Occipital lobe (tissue), 2 donors: ENCODE measurements around the gene ESPL1. TPM values are rescaled to one million over a fixed set of nuclear protein-coding genes. Genes with fewer than 3 reads are reported as not detected.

ENCODE experiments used
- DNase-seq: peaks from one replicate; lab custom pipeline; 2025; lab: John Stamatoyannopoulos, UW
- total RNA-seq: library from RNA; depleted of rRNA; stranded (reverse); fragments of >200 nt; gene quantifications from one replicate; pipeline ENCODE4 v1.2.3, GENCODE V29; 2014

ESPL1 gene
- total RNA-seq, 1 donor from 2014 or later, result 1.7 TPM

DNA sequence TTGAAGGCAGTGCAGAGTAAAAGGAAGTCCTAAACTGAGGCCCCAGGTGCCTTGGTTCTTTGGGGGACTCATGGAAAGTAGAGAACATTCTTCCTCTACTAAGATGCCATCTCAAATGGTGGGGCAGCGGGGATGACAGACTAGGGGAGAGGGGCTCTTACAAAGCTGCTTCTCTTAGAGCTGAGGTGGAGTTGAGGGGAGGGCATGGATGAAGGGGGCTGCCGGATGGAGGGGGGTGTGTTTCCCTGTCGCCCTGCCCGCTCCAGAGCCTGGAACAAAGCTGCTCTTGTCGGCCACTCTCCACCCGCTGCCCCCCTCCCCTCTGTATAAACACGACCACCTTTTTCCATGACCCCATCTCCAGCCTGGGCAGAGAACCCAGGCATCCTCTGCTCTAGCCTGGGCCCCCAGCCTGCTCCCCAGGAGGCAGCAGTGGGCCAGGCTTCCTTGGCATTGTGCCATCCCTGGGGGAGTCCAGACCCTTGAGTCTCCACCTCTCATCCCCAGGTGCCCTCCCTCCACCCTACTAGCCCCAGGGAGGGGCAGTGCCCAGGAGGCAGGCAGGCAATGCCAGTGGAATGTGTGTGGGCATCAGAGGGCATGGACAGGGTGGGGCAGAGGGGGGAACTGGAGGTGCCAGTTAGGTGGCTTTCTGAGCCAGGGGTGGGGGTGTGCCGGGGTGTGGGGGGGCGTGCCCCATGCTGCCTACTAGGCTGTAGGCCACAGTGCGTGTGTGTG, 37.8 kb upstream of the ESPL1 start:
- no peak for DNase-seq

DNA sequence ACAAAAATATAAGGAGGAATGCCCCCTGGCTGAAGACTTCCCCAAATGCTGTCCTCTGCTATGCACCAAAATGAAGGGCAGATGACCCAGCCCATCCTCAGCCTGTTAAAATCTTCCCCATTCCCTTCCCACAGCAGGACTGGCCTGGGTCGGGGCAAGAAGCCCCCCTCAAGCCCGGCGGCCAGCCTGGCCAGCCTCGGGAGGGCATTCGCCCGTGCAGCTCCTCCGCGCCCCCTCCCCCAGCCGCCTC, 36.5 kb upstream of the ESPL1 start:
- no peak for DNase-seq

DNA sequence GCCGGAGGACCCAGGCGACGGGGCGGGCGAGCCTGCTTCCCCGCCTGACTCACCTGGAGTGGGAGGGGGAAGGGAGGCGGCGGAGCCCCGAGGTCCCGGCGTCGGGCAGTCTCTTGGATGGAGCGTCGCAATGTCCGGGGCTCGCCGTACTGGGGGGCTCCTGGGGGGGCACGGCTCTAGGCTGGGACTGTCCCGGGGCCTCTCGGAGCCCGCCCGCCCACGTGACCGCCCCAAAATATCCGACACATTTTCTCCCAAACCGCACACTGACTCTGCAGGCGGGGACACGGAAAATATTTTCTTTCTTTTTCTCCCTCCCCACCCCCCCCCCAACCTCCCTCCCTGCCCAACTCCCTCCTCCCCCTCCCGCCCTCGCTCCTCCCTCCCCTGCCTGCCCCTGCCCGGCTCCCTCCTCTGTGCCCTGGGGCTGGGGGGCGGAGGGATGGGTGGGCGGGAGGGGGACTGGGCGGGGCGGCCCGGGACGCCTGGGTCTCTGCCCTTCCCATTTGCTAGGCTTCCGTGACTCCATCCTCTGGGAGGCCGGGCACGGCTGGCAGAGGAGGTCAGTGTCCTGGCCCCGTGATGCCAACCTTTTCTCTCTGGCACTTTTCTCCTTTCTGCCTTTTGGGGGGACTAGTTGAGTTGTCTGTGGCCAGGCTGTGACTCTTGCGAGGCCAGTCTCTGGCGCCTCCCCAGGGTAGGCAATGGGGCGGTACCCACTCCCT, 36.0 kb upstream of the ESPL1 start, which contains the start of gene RARG:
Gene RARG, minus strand, starts transcription at position 289 of the 725 bp plus-strand sequence. CDS start 4,664 bp downstream, outside the sequence.
- no peak for DNase-seq

DNA sequence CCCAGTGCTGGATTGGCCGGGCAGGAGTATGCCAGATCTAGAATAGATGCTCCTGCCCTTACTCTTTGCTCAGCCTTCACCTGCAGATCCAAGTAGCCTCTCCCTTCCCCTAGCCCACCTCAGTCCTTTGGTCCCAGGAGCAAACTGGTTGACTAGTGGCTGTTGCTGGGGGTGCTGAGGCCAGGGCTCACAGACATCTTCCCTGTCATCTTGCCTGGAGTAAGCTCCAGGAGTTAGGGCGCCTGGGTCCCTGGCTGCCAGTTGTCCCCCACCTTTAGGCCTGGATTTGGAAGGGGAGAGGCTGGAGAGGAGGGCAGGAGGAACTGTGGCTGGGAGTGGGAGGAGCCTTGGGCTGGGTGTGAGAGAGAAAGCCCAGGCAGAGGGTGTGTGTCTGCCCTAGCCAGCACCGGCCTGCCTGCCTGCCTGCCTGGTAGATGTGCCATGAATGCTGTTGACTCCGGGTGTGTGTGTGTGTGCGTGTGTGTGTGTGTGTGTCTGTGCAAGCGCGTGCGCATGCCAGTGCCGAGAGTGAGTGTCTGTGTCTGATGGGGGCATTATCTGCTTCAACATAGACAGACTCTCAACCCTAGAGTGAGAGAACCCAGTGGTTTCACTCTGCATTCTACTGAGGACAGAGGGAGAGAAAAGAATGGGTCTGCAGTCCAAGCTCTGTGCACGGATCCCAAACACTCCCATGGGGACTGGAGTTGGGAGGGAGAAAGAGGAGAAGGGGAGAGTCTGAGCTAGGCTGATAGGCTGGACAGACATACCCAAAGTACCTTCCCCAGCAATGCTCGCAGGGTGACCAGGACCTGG, 35.2 kb upstream of the ESPL1 start:
- peak; percentile 25 for DNase-seq

DNA sequence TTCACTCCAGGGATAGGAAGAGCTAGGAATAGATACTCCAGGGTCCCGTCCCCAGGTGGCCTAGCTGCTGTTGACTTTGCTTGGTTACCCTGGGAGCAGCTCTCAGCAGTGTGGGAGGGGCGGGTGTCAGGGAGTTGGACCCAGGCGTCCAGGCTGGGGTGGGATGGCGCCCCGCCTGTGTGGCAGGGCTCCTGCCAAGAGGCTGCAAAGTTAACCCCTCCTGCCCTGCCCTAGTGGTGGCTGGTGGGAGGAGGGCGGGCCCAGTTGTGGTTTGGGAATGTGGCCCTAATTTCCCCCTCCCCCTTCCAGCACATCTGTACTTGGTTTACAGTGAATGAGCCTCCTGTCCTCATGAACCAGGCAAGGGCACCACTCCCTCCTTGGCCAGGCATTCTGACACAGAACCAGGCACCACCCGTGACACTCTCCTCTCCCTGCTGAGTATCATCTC, 34.4 kb upstream of the ESPL1 start:
- no peak for DNase-seq

DNA sequence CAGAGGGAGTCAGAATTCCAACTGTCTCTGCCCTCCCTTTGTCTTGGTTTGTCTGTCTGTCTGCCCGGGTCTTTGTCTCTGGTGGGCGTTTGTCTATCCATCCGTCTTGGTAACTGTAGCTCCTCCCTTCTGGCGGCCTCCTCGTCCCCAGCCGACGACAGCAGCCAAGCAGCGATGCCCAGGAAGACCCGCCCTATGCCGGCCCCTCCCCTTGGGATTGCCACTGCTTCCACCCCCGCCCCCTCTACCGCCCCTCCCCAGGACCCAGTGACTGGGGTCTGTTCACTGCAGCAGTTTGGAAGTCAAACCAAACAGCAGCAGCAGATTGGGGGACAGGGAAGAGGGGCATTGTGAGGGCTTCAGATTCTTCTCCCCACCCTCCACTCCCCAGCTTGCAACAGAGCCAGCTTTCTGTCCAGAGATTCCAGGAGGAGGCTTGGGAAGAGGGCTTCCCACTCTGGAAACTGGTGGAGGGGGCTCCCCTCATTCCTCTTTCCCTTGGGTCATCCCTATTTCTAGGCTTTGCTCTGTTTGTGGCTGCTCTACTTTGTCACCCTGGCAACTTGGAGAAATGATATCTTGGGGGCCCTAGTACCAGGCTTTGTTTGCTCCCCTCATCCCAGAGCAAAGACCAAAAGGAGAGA, 33.7 kb upstream of the ESPL1 start:
- no peak for DNase-seq

DNA sequence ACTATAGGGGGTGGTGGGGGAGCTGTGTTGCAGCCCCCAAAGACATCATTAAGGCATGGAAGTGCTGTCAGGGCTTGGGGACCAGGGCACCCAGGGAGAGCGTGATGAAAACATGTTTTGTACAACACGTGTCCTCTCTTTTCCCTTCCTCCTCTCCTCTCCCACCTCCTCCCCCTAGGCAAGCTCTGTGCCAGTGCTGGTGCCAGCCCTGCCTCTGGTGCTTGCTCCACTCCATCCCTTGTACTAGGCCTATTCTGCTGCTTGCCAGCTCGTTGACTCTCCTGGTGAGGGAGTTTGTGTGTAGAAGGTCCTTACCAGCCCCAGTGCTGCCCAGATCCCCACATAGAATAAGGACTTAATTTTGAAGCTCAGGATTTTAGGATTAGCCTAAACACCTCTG, 32.9 kb upstream of the ESPL1 start:
- no peak for DNase-seq

DNA sequence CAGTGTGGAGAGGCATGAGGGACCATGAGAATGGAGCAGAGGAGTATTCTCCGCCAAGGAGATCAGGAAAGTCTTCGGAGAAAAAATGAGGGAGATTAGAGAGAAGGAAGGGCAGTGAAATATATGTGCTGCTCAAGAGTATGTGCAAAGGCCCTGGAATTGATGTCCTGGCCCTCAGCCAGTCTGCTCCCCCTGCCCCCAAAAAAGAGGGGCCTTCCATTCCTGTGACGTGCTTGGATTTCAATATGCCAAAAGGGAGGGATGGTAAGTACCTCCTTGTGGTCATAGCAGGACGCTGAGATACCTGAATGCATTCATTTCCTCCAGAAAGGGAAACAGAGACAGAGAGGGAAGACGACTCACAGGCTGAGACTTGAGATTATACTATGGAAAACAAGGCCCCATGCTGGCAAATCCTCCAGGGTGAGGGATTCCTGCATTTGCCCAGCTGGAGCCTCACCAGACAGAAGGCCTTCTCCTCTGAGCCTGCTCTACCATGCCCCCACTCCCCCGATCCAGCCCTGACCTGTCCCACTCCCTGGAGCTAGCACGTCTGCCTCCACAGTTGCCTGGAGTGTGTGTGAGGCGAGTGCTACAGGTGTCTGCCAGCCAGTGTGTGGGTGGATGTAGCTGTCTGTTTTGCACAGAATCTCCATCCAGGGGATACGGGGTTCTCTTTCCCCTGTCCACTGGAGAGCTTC, 32.2 kb upstream of the ESPL1 start:
- no peak for DNase-seq

DNA sequence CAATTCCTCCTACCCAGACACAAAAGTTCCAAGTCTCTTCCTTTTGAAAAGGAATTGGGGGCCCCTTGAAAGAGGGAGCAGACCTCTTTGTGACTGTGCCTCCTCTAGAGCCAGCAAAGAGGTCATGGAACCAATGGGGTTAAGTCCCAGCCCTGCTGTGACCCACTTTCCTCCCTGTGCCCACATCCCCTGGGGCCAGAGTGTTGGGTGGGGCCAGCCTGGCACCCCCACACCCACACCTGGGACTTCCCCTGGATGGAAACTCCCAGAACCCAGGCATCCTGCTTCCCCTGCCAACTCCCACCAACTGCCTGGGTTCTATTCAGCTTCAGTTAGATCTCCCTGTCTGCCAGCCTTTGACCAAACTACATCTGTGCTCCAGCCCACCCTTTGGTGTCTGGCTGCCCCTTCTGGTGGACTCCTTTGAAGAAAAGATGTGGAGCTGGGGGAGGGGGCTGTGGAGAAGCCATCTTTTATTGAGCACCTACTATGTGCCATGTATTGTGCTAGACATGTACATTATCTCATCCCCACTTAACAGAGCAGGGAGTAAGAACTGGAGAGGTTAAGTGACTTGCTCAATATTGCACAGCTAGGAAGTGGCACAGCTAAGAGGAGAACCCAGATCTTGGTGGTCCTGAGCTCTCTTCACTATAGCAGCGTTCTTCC, 31.5 kb upstream of the ESPL1 start:
- no peak for DNase-seq

DNA sequence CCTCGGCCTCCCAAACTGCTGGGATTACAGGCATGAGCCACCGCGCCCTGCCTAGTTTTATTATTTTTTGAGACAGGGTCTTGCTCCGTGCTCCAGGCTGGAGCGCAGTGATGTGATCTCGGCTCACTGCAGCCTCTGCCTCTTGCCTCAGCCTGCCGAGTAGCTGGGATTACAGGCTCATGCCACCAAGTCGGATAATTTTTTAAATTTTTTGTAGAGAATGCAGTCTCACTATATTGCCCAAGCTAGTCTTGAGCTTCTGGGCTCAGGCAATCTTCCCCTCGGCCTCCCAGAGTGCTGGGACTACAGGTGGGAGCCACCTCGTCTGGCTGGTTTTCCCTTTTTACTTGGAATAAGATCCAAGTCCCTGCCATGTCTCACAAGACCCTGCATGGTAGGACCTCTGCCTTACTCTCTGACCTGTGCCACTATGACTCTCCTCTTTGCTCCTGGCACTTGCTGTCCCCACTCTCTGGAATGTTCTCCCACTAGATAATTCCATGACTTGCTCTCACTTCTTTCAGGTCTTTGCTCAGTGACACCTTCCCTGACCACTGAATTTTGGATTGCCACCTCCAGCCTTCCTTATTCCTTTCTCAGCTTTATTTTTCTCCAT, 28.3 kb upstream of the ESPL1 start:
- DNase-seq, result no peak

DNA sequence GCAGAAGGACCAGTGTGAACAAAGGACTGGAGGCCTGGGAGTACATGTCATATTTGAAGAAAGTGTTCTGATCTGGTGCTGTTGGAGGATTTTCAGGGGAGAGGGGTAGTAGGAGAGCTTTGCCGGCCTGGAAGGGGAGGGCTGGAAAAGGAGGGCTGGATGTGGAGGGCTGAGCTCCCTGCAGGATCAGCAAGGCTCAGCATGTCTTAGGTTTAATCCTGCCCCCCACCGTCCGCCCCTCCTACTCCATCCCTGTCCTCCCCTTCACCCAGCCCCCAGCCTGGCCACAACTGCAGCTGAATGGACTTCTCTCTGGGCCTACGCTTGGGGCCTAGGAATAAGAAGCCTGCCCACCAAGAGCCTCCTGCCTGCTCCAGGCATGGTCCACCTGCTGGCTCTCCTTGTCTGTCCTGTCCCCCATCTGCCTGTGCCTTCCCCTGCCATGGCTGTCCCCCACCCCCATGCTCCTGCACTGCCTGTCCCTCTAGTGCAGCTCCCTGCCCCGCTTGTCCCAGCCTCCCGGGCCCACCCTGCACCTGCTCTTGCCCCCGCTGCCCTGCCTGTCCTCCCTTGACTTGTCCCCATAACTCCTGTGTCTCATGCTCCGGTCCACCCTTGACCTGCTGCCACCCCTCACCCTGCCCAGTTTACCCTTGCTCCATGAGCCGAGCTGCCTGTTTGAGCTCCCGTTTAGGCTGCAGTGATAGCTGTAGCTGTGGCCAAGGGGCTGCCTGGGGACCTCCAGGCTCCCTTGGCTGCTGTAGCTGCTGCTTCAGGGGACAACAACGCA, 26.3 kb upstream of the ESPL1 start:
- DNase-seq, result no peak

DNA sequence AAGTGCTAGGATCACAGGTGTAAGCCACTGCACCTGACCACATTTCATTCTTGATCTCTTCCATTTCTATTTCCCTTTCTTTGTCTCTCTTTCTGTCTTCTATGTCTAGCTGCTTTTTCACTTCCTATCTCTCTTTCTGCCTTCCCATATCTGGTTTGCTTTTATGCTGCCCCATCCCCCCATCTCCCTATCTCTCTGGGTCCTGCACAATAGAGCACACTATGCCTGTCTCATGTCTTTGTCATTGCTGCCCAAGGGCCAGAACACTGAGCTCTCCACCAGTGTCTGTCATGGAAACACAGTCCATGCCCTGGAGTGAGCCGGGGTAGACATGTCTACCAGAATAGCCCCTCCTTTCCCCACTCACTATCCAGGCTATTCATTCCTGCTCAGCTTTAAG, 23.8 kb upstream of the ESPL1 start:
- DNase-seq, result no peak

DNA sequence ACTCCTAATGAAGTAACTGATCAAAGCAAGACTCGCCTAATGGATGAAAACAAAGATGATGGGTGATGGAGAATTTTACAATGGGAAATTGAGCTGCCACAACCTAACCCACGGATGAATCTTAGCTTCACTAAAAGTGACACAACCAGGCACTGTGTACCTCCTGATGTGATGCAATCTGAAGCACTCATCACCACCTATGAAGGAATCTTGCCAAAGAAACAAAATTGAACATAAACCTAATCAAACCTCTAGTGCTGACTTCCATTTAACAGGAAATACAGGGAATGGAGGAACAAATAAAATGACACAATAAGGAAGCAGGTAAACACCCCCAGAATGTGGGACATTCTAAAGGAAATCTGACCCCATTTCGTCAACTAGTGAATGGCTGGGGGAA, 22.8 kb upstream of the ESPL1 start:
- no peak for DNase-seq

DNA sequence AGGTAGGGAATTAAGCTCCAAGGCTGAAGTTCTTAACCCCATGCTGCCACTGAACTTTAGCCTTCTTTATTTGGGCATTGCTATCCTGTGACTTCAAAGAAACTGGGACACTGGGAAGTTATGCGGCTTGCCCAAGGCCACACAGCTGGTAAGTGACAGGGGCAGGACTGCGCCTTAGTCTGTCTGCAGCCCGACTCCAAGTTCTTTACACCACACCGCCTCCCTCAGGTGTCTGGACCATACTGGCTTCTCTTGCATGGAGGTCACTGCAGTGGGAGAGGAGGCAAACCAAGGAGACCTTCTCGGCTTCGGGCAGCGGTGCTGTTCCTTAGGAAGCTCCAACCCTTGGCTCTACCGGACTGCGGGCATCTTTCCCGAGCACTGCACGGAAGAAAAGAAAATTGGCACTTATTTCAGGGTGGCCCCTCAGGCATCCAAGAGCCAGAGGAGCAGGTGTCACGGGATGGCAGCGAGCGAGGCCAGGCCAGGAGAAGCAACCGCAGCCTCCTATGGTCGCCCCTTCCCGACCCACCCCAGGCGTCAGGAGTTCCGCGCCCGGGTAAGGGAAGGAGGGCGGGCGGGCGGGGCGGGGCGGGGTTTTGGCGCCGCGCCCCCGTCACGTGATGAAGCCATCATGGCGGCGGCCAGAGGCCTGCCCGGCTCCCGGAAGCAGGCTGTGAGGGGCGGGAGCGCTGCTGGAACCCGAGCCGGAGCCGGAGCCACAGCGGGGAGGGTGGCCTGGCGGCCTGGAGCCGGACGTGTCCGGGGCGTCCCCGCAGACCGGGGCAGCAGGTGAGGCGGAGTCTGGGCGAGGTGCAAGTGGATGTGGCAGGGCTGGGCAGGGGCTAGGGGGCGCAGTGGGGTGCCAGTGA, 16.4 kb upstream of the ESPL1 start:
- DNase-seq, result peak; percentile 77

DNA sequence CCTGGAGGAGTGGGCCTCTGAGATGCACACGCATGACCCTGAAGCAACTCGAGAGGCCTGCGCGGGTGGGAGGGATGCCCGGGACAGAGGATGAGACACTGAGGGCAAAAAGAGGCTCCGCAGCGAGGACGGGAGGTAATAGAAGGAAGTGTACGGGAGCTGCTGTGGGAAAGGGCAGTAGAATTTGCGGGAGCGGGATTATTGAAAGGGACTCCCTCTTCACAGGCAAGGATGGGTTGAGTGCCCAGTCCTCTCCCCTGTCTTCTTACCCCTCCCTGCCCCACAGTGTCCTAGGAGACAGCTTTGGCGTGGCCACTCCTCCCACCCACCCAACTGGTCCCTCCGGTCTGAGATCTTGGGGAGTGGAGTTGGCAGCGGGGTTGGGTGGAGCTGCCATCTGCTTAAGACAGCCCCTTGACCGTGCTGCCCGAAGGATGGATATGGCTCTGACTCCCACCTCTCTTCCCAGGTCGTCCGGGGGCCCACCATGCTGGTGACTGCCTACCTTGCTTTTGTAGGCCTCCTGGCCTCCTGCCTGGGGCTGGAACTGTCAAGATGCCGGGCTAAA, 15.7 kb upstream of the ESPL1 start:
- DNase-seq, result no peak

DNA sequence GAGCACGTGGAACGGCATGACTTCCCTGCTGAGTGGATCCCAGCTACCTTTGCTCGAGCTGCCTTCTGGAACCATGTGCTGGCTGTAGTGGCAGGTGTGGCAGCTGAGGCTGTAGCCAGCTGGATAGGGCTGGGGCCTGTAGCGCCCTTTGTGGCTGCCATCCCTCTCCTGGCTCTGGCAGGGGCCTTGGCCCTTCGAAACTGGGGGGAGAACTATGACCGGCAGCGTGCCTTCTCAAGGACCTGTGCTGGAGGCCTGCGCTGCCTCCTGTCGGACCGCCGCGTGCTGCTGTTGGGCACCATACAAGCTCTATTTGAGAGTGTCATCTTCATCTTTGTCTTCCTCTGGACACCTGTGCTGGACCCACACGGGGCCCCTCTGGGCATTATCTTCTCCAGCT, 14.8 kb upstream of the ESPL1 start:
- DNase-seq, result no peak

DNA sequence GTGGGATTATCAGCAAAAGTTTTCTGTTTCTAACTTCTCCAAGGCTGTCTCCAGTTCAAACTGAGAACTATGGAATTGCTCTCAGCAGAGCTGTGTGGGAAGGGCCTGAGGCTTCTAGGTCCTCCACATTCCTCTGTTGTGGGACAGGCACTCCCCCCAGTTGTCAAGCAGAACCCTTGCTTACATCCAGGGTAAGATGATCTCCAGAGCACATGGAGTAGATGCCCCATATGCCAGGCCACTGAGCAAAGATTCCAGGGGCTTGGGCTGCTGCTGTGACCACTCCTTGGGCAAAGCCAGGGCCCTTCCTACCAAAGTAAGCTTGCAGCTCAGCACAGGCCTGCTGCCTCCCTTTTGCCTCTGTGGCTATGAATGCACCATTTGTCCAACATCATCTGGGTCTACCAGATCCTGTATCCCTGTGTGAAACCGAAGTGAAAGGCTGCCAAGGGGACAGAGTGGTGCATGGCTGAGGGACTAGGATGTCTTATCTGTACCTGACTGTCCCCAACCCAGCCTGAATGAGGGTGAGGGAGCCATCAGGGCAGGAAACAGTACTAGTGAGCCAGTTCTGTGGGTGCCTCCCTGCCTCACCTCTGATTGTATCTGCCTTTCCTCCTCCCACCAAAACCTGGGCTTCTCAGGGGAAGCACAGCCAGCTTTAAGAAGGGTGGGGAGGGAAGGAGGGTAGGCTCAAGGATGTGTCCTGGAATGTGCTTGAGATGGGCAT, 13.1 kb upstream of the ESPL1 start:
- no peak for DNase-seq
